ENCODE measurements around the gene FBXO41.

FBXO41 gene
- long read RNA-seq, partial matches to known transcripts, result 0 of 13 reads
- long read RNA-seq, other reads (novel, unspliced or antisense), result 13 of 13 reads

GRCh38 chr2:73284296-73285158, at the start of gene FBXO41:
FBXO41 (minus strand) TSS chr2:73284478; CDS start chr2:73269630, 14,848 bp downstream.
- DNase-seq (ENCODE audit: low read depth in 1 of 2, low spot score in 1 of 2), result peak; percentile 79 to 82
- H3K27ac ChIP-seq (replicated peaks), result peak within 1 kb of the TSS; percentile 88
- TF ChIP-seq CTCF (IDR thresholded peaks at IDR 0.05; ENCODE audit: insufficient read depth, low read length) (no peak), SPI1 (IDR thresholded peaks at IDR 0.05; ENCODE audit: borderline replicate concordance, low read depth) (no peak), REST (IDR thresholded peaks at IDR 0.05; ENCODE audit: insufficient replicate concordance, low read depth) (no peak), GABPA (IDR thresholded peaks at IDR 0.05; ENCODE audit: low read depth) (no peak), POLR2AphosphoS5 (IDR thresholded peaks at IDR 0.05; ENCODE audit: low read depth) (peak; percentile 28; the same call in 1 of the 2 replicates)
- H3K27me3 ChIP-seq (ENCODE audit: insufficient read depth, poor library complexity, severe bottlenecking), result no peaks in the 10 kb centered on the region
- peak within 1 kb of the TSS; percentile 77 for H3K4me3 ChIP-seq (replicated peaks; ENCODE audit: insufficient read depth, low read length)

- DNase-seq (ENCODE audit: low read depth in 1 of 2, low spot score in 1 of 2), result no peak
- Histone ChIP-seq H3K27me3 (ENCODE audit: insufficient read depth, poor library complexity, severe bottlenecking) (no peaks in the 10 kb centered on the region), H3K4me3 (replicated peaks; ENCODE audit: insufficient read depth, low read length) (no peak overlapping the region), H3K27ac (replicated peaks) (no peak overlapping the region)
- TF ChIP-seq CTCF (IDR thresholded peaks at IDR 0.05; ENCODE audit: insufficient read depth, low read length) (no peak), REST (IDR thresholded peaks at IDR 0.05; ENCODE audit: insufficient replicate concordance, low read depth) (no peak), SPI1 (IDR thresholded peaks at IDR 0.05; ENCODE audit: borderline replicate concordance, low read depth) (no peak), POLR2AphosphoS5 (IDR thresholded peaks at IDR 0.05; ENCODE audit: low read depth) (no peak), GABPA (IDR thresholded peaks at IDR 0.05; ENCODE audit: low read depth) (no peak)
Observed at GRCh38 chr2:73334045-73334444, 49.8 kb upstream of the FBXO41 start.

GRCh38 chr2:73333564-73333963, 49.3 kb upstream of the FBXO41 start:
- H3K27me3 ChIP-seq (ENCODE audit: insufficient read depth, poor library complexity, severe bottlenecking), result no peaks in the 10 kb centered on the region

More at GRCh38 chr2:73333564-73333963, 49.3 kb upstream of the FBXO41 start:
- Histone ChIP-seq H3K27ac (replicated peaks) (no peak overlapping the region), H3K4me3 (replicated peaks; ENCODE audit: insufficient read depth, low read length) (no peak overlapping the region)
- no peak for TF ChIP-seq GABPA (IDR thresholded peaks at IDR 0.05; ENCODE audit: low read depth)
- no peak for TF ChIP-seq SPI1 (IDR thresholded peaks at IDR 0.05; ENCODE audit: borderline replicate concordance, low read depth)
- TF ChIP-seq REST (IDR thresholded peaks at IDR 0.05; ENCODE audit: insufficient replicate concordance, low read depth), result no peak
- no peak for TF ChIP-seq POLR2AphosphoS5 (IDR thresholded peaks at IDR 0.05; ENCODE audit: low read depth)
- no peak for TF ChIP-seq CTCF (IDR thresholded peaks at IDR 0.05; ENCODE audit: insufficient read depth, low read length)
- DNase-seq (ENCODE audit: low read depth in 1 of 2, low spot score in 1 of 2), result no peak

All from HL-60 (cell line).